H1 (cell line): ENCODE data around the gene SWI5. TPM values are rescaled to one million over a fixed set of nuclear protein-coding genes. Genes with fewer than 3 reads are reported as not detected.

Experiments
- CTCF ChIA-PET: fragments of 300-600 bp; sonication (Branson Sonifier 250); formaldehyde crosslinking; loops from one replicate; lab custom pipeline; 2021; ENCODE audit not compliant: partially characterized antibody; lab: Charles Lee
- POLR2A ChIA-PET: fragments of 300-600 bp; sonication (Branson Sonifier 250); formaldehyde crosslinking; loops from one replicate; lab custom pipeline; 2021; ENCODE audit warnings: inconsistent platforms; ENCODE audit not compliant: partially characterized antibody; lab: Charles Lee
- DNase-seq, 2 experiments: peaks; one replicate each; pipeline versions ENCODE4 v3.0.0 to v3.0.0-alpha.2; 2010 to 2022; ENCODE audit warnings: low spot score in 2 of 2, low read depth in 1 of 2, mixed read lengths in 1 of 2
- FAIRE-seq: peaks from 2 replicates; lab custom pipeline; 2011; peaks lifted over from hg19 to GRCh38; lab: Jason Lieb, UNC
- H2AFZ ChIP-seq: 2 replicates; pipeline ENCODE4 v1.8.1; 2012; ENCODE audit warnings: low read length, inconsistent platforms
- H2AK5ac ChIP-seq: 2 replicates; pipeline ENCODE4 v1.6.1; 2013; ENCODE audit warnings: low read depth, low read length
- H2BK120ac ChIP-seq: replicated peaks from 2 replicates; pipeline ENCODE3; 2013; ENCODE audit warnings: low read depth, low read length, inconsistent platforms
- H2BK12ac ChIP-seq: 2 replicates; pipeline ENCODE4 v1.6.1; 2013; ENCODE audit warnings: low read depth, low read length
- H2BK15ac ChIP-seq: 2 replicates; pipeline ENCODE4 v1.6.1; 2013; ENCODE audit warnings: low read length
- H2BK20ac ChIP-seq: 2 replicates; pipeline ENCODE4 v1.6.1; 2013; ENCODE audit warnings: low read length
- H2BK5ac ChIP-seq: 2 replicates; pipeline ENCODE4 v1.6.1; 2013; ENCODE audit warnings: low read depth, low read length
- H3K14ac ChIP-seq: 2 replicates; pipeline ENCODE4 v1.6.1; 2013; ENCODE audit warnings: inconsistent platforms; ENCODE audit not compliant: insufficient read length
- H3K18ac ChIP-seq: 2 replicates; pipeline ENCODE4 v1.6.1; 2013; ENCODE audit warnings: low read length; ENCODE audit errors: extremely low read depth
- H3K23ac ChIP-seq: 2 replicates; pipeline ENCODE4 v1.6.1; 2013; ENCODE audit warnings: inconsistent platforms; ENCODE audit not compliant: insufficient read length
- H3K23me2 ChIP-seq: 2 replicates; pipeline ENCODE4 v1.6.1; 2013; ENCODE audit warnings: low read depth, low read length
- H3K27ac ChIP-seq: 2 replicates; pipeline ENCODE4 v1.6.1; 2011; ENCODE audit warnings: low read depth, low read length, inconsistent platforms
- H3K27me3 ChIP-seq, 4 experiments: replicated peaks in 1 of 4; 1 replicate in 1 of 4; 2 replicates in 3 of 4; pipeline versions ENCODE4 v1.6.1 to v1.8.1; 2011 to 2013; ENCODE audit warnings: low read length in 3 of 4, mild to moderate bottlenecking in 3 of 4, inconsistent platforms in 2 of 4, mixed read lengths in 2 of 4, moderate library complexity in 1 of 4; ENCODE audit not compliant: control insufficient read depth in 3 of 4, insufficient read depth in 3 of 4; ENCODE audit errors: extremely low read depth in 1 of 4
- H3K36me3 ChIP-seq, 4 experiments: 2 replicates each; pipeline versions ENCODE4 v1.6.1 to v1.8.1; 2011 to 2013; ENCODE audit warnings: mild to moderate bottlenecking in 4 of 4, low read length in 3 of 4, moderate library complexity in 2 of 4, control low read depth in 1 of 4, inconsistent platforms in 1 of 4; ENCODE audit not compliant: insufficient read depth in 4 of 4, control insufficient read depth in 2 of 4
- H3K4ac ChIP-seq: replicated peaks from 2 replicates; pipeline ENCODE3; 2013; ENCODE audit warnings: low read length, low read depth, mixed read lengths, inconsistent platforms; ENCODE audit not compliant: insufficient read length
- H3K4me1 ChIP-seq, 4 experiments: replicated peaks in 1 of 4; 1 replicate in 1 of 4; 2 replicates in 3 of 4; pipeline versions ENCODE4 v1.6.1 to v1.8.1; 2011 to 2013; ENCODE audit warnings: low read length in 3 of 4, inconsistent platforms in 2 of 4, mixed read lengths in 1 of 4; ENCODE audit not compliant: insufficient read depth in 4 of 4, control insufficient read depth in 3 of 4
- H3K4me2 ChIP-seq, 2 experiments: 2 replicates each; pipeline versions ENCODE4 v1.6.1 to v1.8.1; 2011 to 2013; ENCODE audit warnings: low read depth in 2 of 2, low read length in 2 of 2, control low read depth in 1 of 2, inconsistent platforms in 1 of 2, mild to moderate bottlenecking in 1 of 2; ENCODE audit not compliant: insufficient read depth in 1 of 2
- H3K4me3 ChIP-seq, 4 experiments: fragments of 200-600, 300-600 bp in 1 of 4; sonication (generic), shearing (Covaris generic), sonication (Bioruptor Twin) in 1 of 4; 2 replicates each; pipeline versions ENCODE4 v1.5.1 to v1.8.1; 2011 to 2016; ENCODE audit warnings: low read length in 4 of 4, low read depth in 3 of 4, control low read depth in 2 of 4, inconsistent platforms in 2 of 4, mild to moderate bottlenecking in 2 of 4, mixed read lengths in 1 of 4, moderate library complexity in 1 of 4; ENCODE audit not compliant: insufficient read depth in 2 of 4; ENCODE audit errors: extremely low read depth in 1 of 4
- H3K56ac ChIP-seq: replicated peaks from 2 replicates; pipeline ENCODE3; 2013; ENCODE audit warnings: low read depth, mild to moderate bottlenecking, mixed read lengths, low read length, inconsistent platforms; ENCODE audit not compliant: insufficient read length
- H3K79me1 ChIP-seq: 2 replicates; pipeline ENCODE4 v1.6.1; 2013; ENCODE audit warnings: low read depth, low read length, control low read depth
- H3K79me2 ChIP-seq, 2 experiments: 2 replicates each; pipeline versions ENCODE4 v1.6.1 to v1.8.1; 2012 to 2013; ENCODE audit warnings: low read length in 2 of 2, mild to moderate bottlenecking in 2 of 2, inconsistent platforms in 1 of 2; ENCODE audit not compliant: insufficient read depth in 2 of 2, control insufficient read depth in 1 of 2
- H3K9ac ChIP-seq, 4 experiments: replicated peaks in 1 of 4; 1 replicate in 1 of 4; 2 replicates in 3 of 4; pipeline versions ENCODE4 v1.6.1 to v1.8.1; 2011 to 2013; ENCODE audit warnings: low read depth in 3 of 4, low read length in 3 of 4, control low read depth in 2 of 4, mild to moderate bottlenecking in 2 of 4, moderate library complexity in 2 of 4, inconsistent platforms in 1 of 4; ENCODE audit errors: extremely low read depth in 1 of 4
- H3K9me3 ChIP-seq, 2 experiments: 2 replicates each; pipeline versions ENCODE4 v1.6.1 to v1.8.1; 2012 to 2013; ENCODE audit warnings: mild to moderate bottlenecking in 2 of 2, moderate library complexity in 2 of 2, control low read depth in 1 of 2, inconsistent platforms in 1 of 2, low read depth in 1 of 2, low read length in 1 of 2, mixed read lengths in 1 of 2; ENCODE audit not compliant: insufficient read depth in 2 of 2
- H4K20me1 ChIP-seq, 2 experiments: replicated peaks in 1 of 2; 2 replicates each; pipeline versions ENCODE3 to v1.8.1; 2011 to 2013; ENCODE audit warnings: inconsistent platforms in 2 of 2, low read length in 2 of 2, mild to moderate bottlenecking in 1 of 2; ENCODE audit not compliant: insufficient read depth in 2 of 2, control insufficient read depth in 1 of 2
- H4K5ac ChIP-seq: 2 replicates; pipeline ENCODE4 v1.6.1; 2013; ENCODE audit warnings: low read length, low read depth, mixed read lengths, inconsistent platforms; ENCODE audit not compliant: insufficient read length
- H4K8ac ChIP-seq: 2 replicates; pipeline ENCODE4 v1.8.0; 2013; ENCODE audit warnings: mild to moderate bottlenecking, moderate library complexity, low read length, inconsistent platforms; ENCODE audit not compliant: insufficient read depth; ENCODE audit errors: extremely low read depth
- H4K91ac ChIP-seq: replicated peaks from 2 replicates; pipeline ENCODE3; 2013; ENCODE audit warnings: low read length, mixed read lengths, inconsistent platforms; ENCODE audit not compliant: insufficient read length
- ASH2L ChIP-seq: fragments of 200-600, 300-600 bp; sonication (generic); IDR thresholded peaks from one replicate; pipeline ENCODE4 v1.7.1; 2017; ENCODE audit warnings: low read length
- ATF2 ChIP-seq: IDR thresholded peaks from 2 replicates; pipeline ENCODE4 v1.6.1; 2012; ENCODE audit warnings: low read length, inconsistent platforms
- CBX5 ChIP-seq: fragments of 300-800, 300-1000 bp; sonication (generic); IDR thresholded peaks from 2 replicates; pipeline ENCODE4 v1.7.1; 2016; ENCODE audit warnings: antibody characterized with exemption, low read length, low read depth
- CHD1 ChIP-seq: IDR thresholded peaks from 2 replicates; pipeline ENCODE4 v1.6.1; 2012; ENCODE audit warnings: low read depth, low read length, improper control_type of control experiment
- GTF2F1 ChIP-seq: IDR thresholded peaks from 2 replicates; pipeline ENCODE4 v1.6.1; 2012; ENCODE audit warnings: low read depth, low read length, improper control_type of control experiment, borderline replicate concordance
- JUN ChIP-seq: IDR thresholded peaks from 2 replicates; pipeline ENCODE4 v1.6.1; 2011; ENCODE audit warnings: low read depth, mild to moderate bottlenecking, improper control_type of control experiment, low read length
- KDM5A ChIP-seq: fragments of 200-600 bp; IDR thresholded peaks from 2 replicates; pipeline ENCODE4 v1.7.1; 2012; ENCODE audit warnings: mild to moderate bottlenecking, low read length, inconsistent platforms, mixed read lengths
- MAFK ChIP-seq: IDR thresholded peaks from 2 replicates; pipeline ENCODE4 v1.6.1; 2012; ENCODE audit warnings: low read depth, mild to moderate bottlenecking, improper control_type of control experiment, low read length
- SIX5 ChIP-seq: IDR thresholded peaks from 2 replicates; pipeline ENCODE4 v1.6.1; 2011; ENCODE audit warnings: mild to moderate bottlenecking, low read depth, low read length
- SRF ChIP-seq: IDR thresholded peaks from 2 replicates; pipeline ENCODE4 v1.6.1; 2011; ENCODE audit warnings: mild to moderate bottlenecking, low read depth, low read length, moderate library complexity
- TAF1 ChIP-seq: IDR thresholded peaks from 2 replicates; pipeline ENCODE4 v1.6.1; 2011; ENCODE audit warnings: mild to moderate bottlenecking, low read depth, low read length
- ZNF274 ChIP-seq: IDR thresholded peaks from 2 replicates; pipeline ENCODE4 v1.7.0; 2012; ENCODE audit warnings: low read length, borderline replicate concordance; ENCODE audit errors: extremely low read depth
- WGBS, 2 experiments: shearing (Covaris generic) in 1 of 2; methylation state at CpG; one replicate each; pipeline versions ENCODE4 v1.1.6 to v1.1.7; 2013 to 2015; ENCODE audit warnings: low lambda C conversion rate in 2 of 2, mixed read lengths in 2 of 2, inconsistent platforms in 1 of 2, low coverage in 1 of 2, missing lambda C conversion rate in 1 of 2; ENCODE audit not compliant: insufficient replicate concordance in 2 of 2, insufficient coverage in 1 of 2, insufficient read length in 1 of 2; ENCODE audit errors: extremely low coverage in 1 of 2, missing lambda C conversion rate in 1 of 2; 5-methylcytosine and 5-hydroxymethylcytosine counted together
- polyA plus RNA-seq, 7 experiments: library from polyadenylated mRNA; depleted of rRNA in 3 of 7; stranded (reverse) in 5 of 7; unstranded in 2 of 7; fragments of >200 nt in 5 of 7; fragments of 200-250 nt in 2 of 7; gene quantifications; 1 replicate in 5 of 7; 2 replicates in 1 of 7; 4 replicates in 1 of 7; pipeline versions ENCODE4 v1.2.1 to v1.2.3, GENCODE V29; 2011 to 2013; ENCODE audit warnings: missing spikeins in 2 of 7, mixed read lengths in 2 of 7
- total RNA-seq: library from RNA; stranded (reverse); fragmentation: NEBNext Ultra II Directional; extraction: Animal tissue kit (Norgen Biotek cat#: 25700); gene quantifications from 2 replicates; pipeline ENCODE4 v1.2.1, GENCODE V29; 2021

Gene SWI5
- total and polyA plus RNA-seq, 2 of the 8 experiments (the other 6 are each of a cell fraction or from before 2014, with no cell fraction given): 29.0 to 59.5 TPM

- Histone ChIP-seq H3K36me3 (peaks cover 0 to 12% (median 4%) of the 10 kb centered on the region in 4 experiments; a peak in 5 of 8 replicates), H3K4me2 (no peak overlapping the region), H4K8ac (no peak overlapping the region), H2BK20ac (no peak overlapping the region), H2AK5ac (no peak overlapping the region), H2BK120ac (no peak overlapping the region), H2AFZ (no peak overlapping the region), H3K23me2 (no peaks in the 10 kb centered on the region), H2BK15ac (no peak overlapping the region), H2BK5ac (no peak overlapping the region), H3K4me3 (no peak overlapping the region), H3K9ac (no peak overlapping the region), H4K91ac (no peak overlapping the region), H4K5ac (no peak overlapping the region), H3K79me1 (no peaks in the 10 kb centered on the region), H2BK12ac (no peak overlapping the region), H3K79me2 (no peaks in the 10 kb centered on the region), H3K56ac (no peak overlapping the region), H3K18ac (no peak overlapping the region), H3K27me3 (no peaks in the 10 kb centered on the region), H4K20me1 (peaks cover 0 to 1% of the 10 kb centered on the region in 2 experiments), H3K4me1 (no peaks in the 10 kb centered on the region), H3K9me3 (no peaks in the 10 kb centered on the region), H3K14ac (no peak overlapping the region), H3K27ac (no peak overlapping the region), H3K23ac (no peak overlapping the region), H3K4ac (no peak overlapping the region)
- FAIRE-seq (no peak), DNase-seq (no peak)
- POLR2A ChIA-PET: interaction anchor here (1.2 to 1.8 kb wide), 4 partner anchors 9 to 17 kb away, joined by 3 to 6 read pairs (median 6); partner anchors contain the start of genes GOLGA2 and SWI5
- 90% methylated on average over 6 of the region's 6 CpGs; no CpG with 5 or more reads in 1 of the 2 experiments for WGBS, 2 experiments
- CTCF ChIA-PET: interaction anchor here (0.5 to 2.3 kb wide), 7 partner anchors 9 to 747 kb away, joined by 3 to 19 read pairs (median 3); no protein-coding TSS in a partner anchor
- no peak for TF ChIP-seq MAFK
- TF ChIP-seq JUN: no peak
- no peak for TF ChIP-seq CHD1
- no peak for TF ChIP-seq GTF2F1
- TF ChIP-seq CBX5: no peak
- TF ChIP-seq ASH2L: no peak
- TF ChIP-seq TAF1: no peak
- TF ChIP-seq ZNF274: no peak
- TF ChIP-seq ATF2: no peak
- no peak for TF ChIP-seq SRF
- no peak for TF ChIP-seq SIX5
- TF ChIP-seq KDM5A: no peak
Observed at GRCh38 chr9:128286440-128286839, 10.4 kb downstream of the SWI5 start.
